ENCODE measurements around the gene CBLN3.

The CBLN3 gene

DNA sequence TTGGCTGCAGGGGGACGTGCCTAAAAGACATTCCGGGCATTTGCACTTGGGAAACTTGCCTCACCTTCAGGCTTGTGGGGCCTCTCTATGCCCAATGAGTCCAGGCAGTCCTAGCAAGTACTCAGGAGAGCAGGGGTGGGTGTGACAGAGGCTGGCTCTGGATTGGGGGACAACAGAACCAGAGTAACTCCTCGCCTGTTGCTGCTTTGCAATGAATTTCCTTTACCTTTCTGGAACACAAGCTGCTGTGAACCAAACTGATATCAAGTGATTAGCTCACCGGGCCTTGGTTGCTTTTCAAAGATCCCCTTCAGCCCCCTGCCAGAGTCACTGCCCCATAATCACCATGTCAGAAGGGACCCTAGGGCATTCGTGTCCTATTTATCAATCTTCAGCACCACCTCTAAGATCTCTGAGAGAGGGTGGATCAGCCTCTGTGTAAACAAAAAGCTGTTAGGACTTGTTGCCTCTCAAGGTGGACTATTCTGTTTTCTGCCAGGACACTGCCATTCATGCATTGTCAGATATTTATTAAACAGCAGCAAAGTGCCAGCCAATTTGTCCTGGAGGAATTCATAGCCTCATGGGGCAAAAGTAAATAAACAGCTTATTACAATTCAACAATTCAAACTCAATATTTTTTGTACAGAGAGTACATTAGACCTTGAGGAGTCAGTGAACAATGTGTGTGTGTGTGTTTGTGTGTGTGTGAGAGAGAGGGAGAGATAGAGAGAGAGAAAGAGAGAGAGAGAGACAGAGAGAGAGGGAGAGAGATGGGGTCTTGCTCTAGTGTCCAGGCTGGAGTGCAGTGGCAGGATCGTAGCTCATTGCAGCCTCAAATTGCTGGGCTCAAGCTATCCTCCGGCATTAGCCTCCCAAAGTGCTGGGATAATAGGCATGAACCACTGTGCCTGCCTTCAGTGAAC lies 50.2 kb downstream of the CBLN3 start:
- DNase-seq, result no peak

DNA sequence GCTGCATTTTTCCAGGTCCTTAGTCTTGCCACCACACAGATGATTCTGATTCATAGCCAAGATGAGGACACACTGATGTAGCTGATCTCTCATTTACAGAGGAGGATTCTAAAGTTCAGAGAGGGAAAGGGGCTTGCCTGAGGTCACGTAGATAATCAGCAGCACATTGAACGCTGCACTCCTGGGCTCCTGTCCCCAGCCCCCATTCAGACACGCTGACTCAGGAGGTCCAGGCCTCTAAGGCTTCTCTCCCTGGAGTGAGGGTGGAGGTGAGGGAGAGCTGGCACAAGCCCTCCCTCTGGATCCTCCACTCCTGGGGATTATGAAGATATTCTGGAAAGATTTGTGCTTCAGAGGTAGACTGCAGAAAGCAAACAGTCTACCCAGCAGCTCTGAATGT lies 51.1 kb downstream of the CBLN3 start:
- DNase-seq, result no peak

DNA sequence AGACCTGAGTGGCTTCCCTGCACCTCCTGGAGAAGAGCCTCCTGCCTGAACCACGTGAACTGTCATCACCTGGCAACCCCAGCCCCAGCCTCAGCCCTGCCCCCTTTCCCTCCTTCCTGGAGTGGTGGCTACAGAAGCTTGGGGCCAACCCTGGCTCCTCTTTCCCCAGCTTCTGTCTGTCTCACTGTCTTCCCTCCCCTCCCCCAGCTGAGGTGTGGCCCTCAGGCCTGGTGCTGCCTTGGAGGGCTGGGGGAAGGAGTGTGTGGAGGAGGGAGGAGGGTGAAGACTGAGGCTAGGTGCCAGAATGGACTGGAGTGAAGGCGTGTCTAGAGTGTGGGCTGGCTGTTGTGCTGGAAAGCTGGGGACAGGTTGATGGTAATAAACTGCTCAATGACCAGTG lies 51.8 kb downstream of the CBLN3 start:
- DNase-seq, result no peak

DNA sequence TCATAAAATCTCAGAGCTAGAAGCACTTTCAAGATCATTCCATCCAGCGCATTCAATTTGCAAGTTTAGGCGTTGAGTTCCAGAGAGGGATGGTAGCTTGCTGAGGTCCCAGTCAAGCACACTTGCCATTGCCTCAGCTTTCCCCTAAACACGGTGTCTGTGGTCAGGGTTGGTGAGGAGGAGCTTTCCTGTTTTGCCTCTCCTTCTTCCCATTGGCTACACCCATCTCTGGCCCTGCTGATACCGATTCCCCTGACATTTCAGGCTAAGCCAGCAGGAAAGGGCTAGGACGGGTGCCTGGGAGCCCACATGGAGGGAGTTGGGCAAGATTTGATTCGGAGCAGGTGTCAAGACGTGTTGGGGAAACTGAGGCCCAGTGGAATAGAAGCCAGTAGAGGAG lies 52.3 kb downstream of the CBLN3 start:
- DNase-seq, result no peak
